ENCODE measurements around the gene RPL27A. TPM values are rescaled to one million over a fixed set of nuclear protein-coding genes. Genes with fewer than 3 reads are reported as not detected.

RPL27A gene
- total and polyA plus RNA-seq, 2 of the 8 experiments (the other 6 are each of a cell fraction or from before 2014, with no cell fraction given) = 1,756 to 1,777 TPM

- Histone ChIP-seq H4K91ac (replicated peaks; ENCODE audit: insufficient read length, low read length) (no peak overlapping the region), H3K4me2 (ENCODE audit: insufficient read depth in 1 of 2, low read depth in 2 of 2, low read length in 2 of 2) (peak overlapping the region in 1 of 2 experiments; percentile 12; a peak in 1 of 4 replicates), H2BK12ac (ENCODE audit: low read depth, low read length) (0 out of 2 replicates have a peak overlapping the region, but pooled peaks have one; percentile 41), H3K23ac (ENCODE audit: insufficient read length) (no peak overlapping the region), H3K18ac (ENCODE audit: extremely low read depth, low read length) (peak overlapping the region; percentile 62), H3K4ac (replicated peaks; ENCODE audit: insufficient read length, low read depth, low read length) (no peak overlapping the region), H3K4me3 (ENCODE audit: extremely low read depth in 1 of 4, insufficient read depth in 2 of 4, low read depth in 3 of 4, low read length in 4 of 4) (no peak overlapping the region), H3K79me1 (ENCODE audit: low read depth, low read length) (no peaks in the 10 kb centered on the region), H2AFZ (ENCODE audit: low read length) (no peak overlapping the region), H3K36me3 (ENCODE audit: control insufficient read depth in 2 of 4, insufficient read depth in 4 of 4, low read length in 3 of 4) (no peaks in the 10 kb centered on the region; a peak in 1 of 8 replicates), H2BK120ac (replicated peaks; ENCODE audit: low read depth, low read length) (no peak overlapping the region), H2BK15ac (ENCODE audit: low read length) (0 out of 2 replicates have a peak overlapping the region, but pooled peaks have one; percentile 40), H2BK20ac (ENCODE audit: low read length) (0 out of 2 replicates have a peak overlapping the region, but pooled peaks have one; percentile 9), H2BK5ac (ENCODE audit: low read depth, low read length) (no peak overlapping the region), H3K27ac (ENCODE audit: low read depth, low read length) (peak overlapping the region; percentile 75; the same call in 1 of the 2 replicates), H3K9ac (replicated peaks in 1 of 4; ENCODE audit: extremely low read depth in 1 of 4, low read depth in 3 of 4, low read length in 3 of 4) (peak overlapping the region in 1 of 4 experiments; percentile 29; a peak in 2 of 7 replicates), H3K27me3 (replicated peaks in 1 of 4; ENCODE audit: control insufficient read depth in 3 of 4, extremely low read depth in 1 of 4, insufficient read depth in 3 of 4, low read length in 3 of 4) (no peaks in the 10 kb centered on the region), H3K9me3 (ENCODE audit: insufficient read depth in 2 of 2, low read depth in 1 of 2, low read length in 1 of 2) (no peaks in the 10 kb centered on the region), H4K5ac (ENCODE audit: insufficient read length, low read depth, low read length) (no peak overlapping the region), H3K56ac (replicated peaks; ENCODE audit: insufficient read length, low read depth, low read length) (no peak overlapping the region), H3K79me2 (ENCODE audit: control insufficient read depth in 1 of 2, insufficient read depth in 2 of 2, low read length in 2 of 2) (no peaks in the 10 kb centered on the region), H3K14ac (ENCODE audit: insufficient read length) (no peak overlapping the region), H3K4me1 (replicated peaks in 1 of 4; ENCODE audit: control insufficient read depth in 3 of 4, insufficient read depth in 4 of 4, low read length in 3 of 4) (peaks cover 0 to 7% (median 6%) of the 10 kb centered on the region in 4 experiments; a peak in 4 of 7 replicates), H2AK5ac (ENCODE audit: low read depth, low read length) (no peak overlapping the region), H3K23me2 (ENCODE audit: low read depth, low read length) (no peaks in the 10 kb centered on the region), H4K20me1 (replicated peaks in 1 of 2; ENCODE audit: control insufficient read depth in 1 of 2, insufficient read depth in 2 of 2, low read length in 2 of 2) (no peaks in the 10 kb centered on the region), H4K8ac (ENCODE audit: extremely low read depth, insufficient read depth, low read length) (peak overlapping the region; percentile 46; the same call in 1 of the 2 replicates)
- DNase-seq (ENCODE audit: low read depth in 1 of 2, low spot score in 2 of 2) (no peak), FAIRE-seq (no peak)
- WGBS, 2 experiments (ENCODE audit: extremely low coverage in 1 of 2, insufficient coverage in 1 of 2, insufficient read length in 1 of 2, insufficient replicate concordance in 2 of 2, low coverage in 1 of 2, low lambda C conversion rate in 2 of 2, missing lambda C conversion rate in 1 of 2) = 69% methylated on average over 12 of the region's 12 CpGs; no CpG with 5 or more reads in 1 of the 2 experiments
- ChIA-PET POLR2A (ENCODE audit: partially characterized antibody) (interaction anchor here (0.8 to 3.2 kb wide), 5 partner anchors 9 to 20 kb away, joined by 3 to 18 read pairs (median 6); no protein-coding TSS in a partner anchor), CTCF (ENCODE audit: partially characterized antibody) (interaction anchor here (1.0 to 1.8 kb wide), 6 partner anchors 9 to 202 kb away, joined by 3 to 6 read pairs (median 4); partner anchors contain the start of gene AKIP1)
- TF ChIP-seq CHD2 (IDR thresholded peaks at IDR 0.05; ENCODE audit: low read length) = no peak
- no peak for TF ChIP-seq PHF8 (conservative IDR thresholded peaks at IDR 0.05; ENCODE audit: low read depth, low read length)
- no peak for TF ChIP-seq SIN3A (conservative IDR thresholded peaks at IDR 0.05 in 1 of 2, IDR thresholded peaks at IDR 0.05 in 1 of 2; ENCODE audit: low read depth in 1 of 2, low read length in 2 of 2)
- no peak for TF ChIP-seq SAP30 (IDR thresholded peaks at IDR 0.05; ENCODE audit: insufficient read depth, insufficient replicate concordance, low read length)
- no peak for TF ChIP-seq TAF1 (IDR thresholded peaks at IDR 0.05; ENCODE audit: low read depth, low read length)
- no peak for TF ChIP-seq SUZ12 (IDR thresholded peaks at IDR 0.05; ENCODE audit: low read length)
- no peak for TF ChIP-seq EZH2 (IDR thresholded peaks at IDR 0.05; ENCODE audit: low read depth, low read length, severe bottlenecking)
- no peak for TF ChIP-seq GTF2F1 (IDR thresholded peaks at IDR 0.05; ENCODE audit: borderline replicate concordance, low read depth, low read length)
- TF ChIP-seq POLR2AphosphoS5 (IDR thresholded peaks at IDR 0.05; ENCODE audit: low read depth, low read length) = peak; percentile 36; the same call in 1 of the 2 replicates
- 0 out of 2 replicates have a peak, but pooled peaks have one; percentile 18 for TF ChIP-seq CREB1 (IDR thresholded peaks at IDR 0.05)
- no peak for TF ChIP-seq ZNF274 (IDR thresholded peaks at IDR 0.05; ENCODE audit: borderline replicate concordance, extremely low read depth, low read length)
- TF ChIP-seq SRF (IDR thresholded peaks at IDR 0.05; ENCODE audit: low read depth, low read length) = peak; percentile 97
Measured at GRCh38 chr11:8709002-8709672, 26.5 kb downstream of the RPL27A start.

All from H1 (cell line).